ENCODE results near the gene SPINDOC. TPM values are rescaled to one million over a fixed set of nuclear protein-coding genes. Genes with fewer than 3 reads are reported as not detected.

The SPINDOC gene
- total RNA-seq, 1 donor from 2014 or later: 48.3 TPM

DNA sequence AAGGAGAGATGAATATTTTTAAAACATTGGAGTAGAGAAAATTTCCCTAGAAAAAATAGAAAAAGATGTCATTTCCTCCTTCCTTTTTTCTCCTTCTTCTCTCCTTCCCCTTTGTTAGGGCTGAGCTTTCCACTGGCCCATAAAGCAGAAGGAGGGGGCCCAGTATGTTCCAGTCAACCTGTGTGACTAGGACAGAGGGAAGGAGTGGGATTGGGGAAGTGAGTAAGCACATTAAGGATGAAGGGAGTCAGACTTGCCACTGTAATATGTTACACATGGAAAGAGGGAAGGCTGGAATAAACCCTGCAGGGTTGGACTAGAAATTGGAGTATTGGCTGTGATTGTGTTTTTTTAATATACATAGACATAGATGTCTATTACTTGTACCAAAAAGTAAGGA, 20.1 kb upstream of the SPINDOC start:
- Histone ChIP-seq H4K20me1 (ENCODE audit: insufficient read depth, low read length) (no peaks in the 10 kb centered on the region), H3K36me3 (ENCODE audit: insufficient read depth, low read length) (no peaks in the 10 kb centered on the region), H3K4me1 (ENCODE audit: insufficient read depth, low read length) (no peaks in the 10 kb centered on the region), H2AFZ (ENCODE audit: low read depth, low read length) (no peak overlapping the region), H3K27me3 (ENCODE audit: insufficient read depth, low read length) (no peaks in the 10 kb centered on the region), H3K4me3 (ENCODE audit: insufficient read depth, low read depth, low read length) (no peak overlapping the region), H3K79me2 (ENCODE audit: insufficient read depth, low read length) (no peaks in the 10 kb centered on the region), H3K27ac (ENCODE audit: low read depth, low read length) (no peak overlapping the region), H3K4me2 (ENCODE audit: low read length) (no peak overlapping the region), H3K9me3 (ENCODE audit: insufficient read depth, low read depth, low read length) (peaks cover 5% of the 10 kb centered on the region), H3K9ac (ENCODE audit: low read length) (no peak overlapping the region)
- TF ChIP-seq EZH2 (IDR thresholded peaks at IDR 0.05; ENCODE audit: insufficient read depth, low read length): no peak
- TF ChIP-seq CTCF (IDR thresholded peaks at IDR 0.05; ENCODE audit: insufficient read depth, low read depth, low read length): no peak
- FAIRE-seq: no peak
- Mint-ChIP-seq H3K9me3 (ENCODE audit: unreplicated experiment) (peaks cover 17% of the 10 kb centered on the region), H3K36me3 (ENCODE audit: low read depth, unreplicated experiment) (peaks cover 2% of the 10 kb centered on the region), H3K27me3 (ENCODE audit: low read depth, unreplicated experiment) (no peaks in the 10 kb centered on the region), H3K4me1 (ENCODE audit: low read depth, unreplicated experiment) (no peaks in the 10 kb centered on the region), H3K27ac (ENCODE audit: unreplicated experiment) (no peak overlapping the region), H3K4me3 (ENCODE audit: unreplicated experiment) (no peak overlapping the region)
- DNase-seq (ENCODE audit: low read depth): no peak

DNA sequence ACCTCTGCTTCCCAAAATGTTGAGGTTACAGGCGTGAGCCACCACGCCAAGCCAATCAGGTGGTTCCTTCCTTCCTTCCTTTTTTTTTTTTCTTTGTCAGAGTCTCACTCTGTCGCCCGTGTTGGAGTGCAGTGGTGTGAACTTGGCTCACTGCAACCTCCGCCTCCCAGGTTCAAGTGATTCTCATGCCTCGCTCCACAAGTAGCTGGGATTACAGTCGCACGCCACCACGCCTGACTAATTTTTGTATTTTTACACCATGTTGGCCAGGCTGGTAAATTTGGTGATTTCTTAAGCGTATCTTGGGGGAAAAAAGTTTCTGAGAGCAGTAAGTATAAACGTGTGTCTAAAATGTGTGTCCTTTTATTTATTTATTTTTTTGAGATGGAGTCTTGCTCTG, 18.2 kb upstream of the SPINDOC start:
- Histone ChIP-seq H2AFZ (ENCODE audit: low read depth, low read length) (no peak overlapping the region), H4K20me1 (ENCODE audit: insufficient read depth, low read length) (no peaks in the 10 kb centered on the region), H3K4me1 (ENCODE audit: insufficient read depth, low read length) (no peaks in the 10 kb centered on the region), H3K36me3 (ENCODE audit: insufficient read depth, low read length) (no peaks in the 10 kb centered on the region), H3K9ac (ENCODE audit: low read length) (no peak overlapping the region), H3K9me3 (ENCODE audit: insufficient read depth, low read depth, low read length) (peaks cover 5% of the 10 kb centered on the region), H3K27ac (ENCODE audit: low read depth, low read length) (no peak overlapping the region), H3K27me3 (ENCODE audit: insufficient read depth, low read length) (no peaks in the 10 kb centered on the region), H3K4me3 (ENCODE audit: insufficient read depth, low read depth, low read length) (no peak overlapping the region), H3K79me2 (ENCODE audit: insufficient read depth, low read length) (no peaks in the 10 kb centered on the region), H3K4me2 (ENCODE audit: low read length) (no peak overlapping the region)
- FAIRE-seq (no peak), DNase-seq (ENCODE audit: low read depth) (no peak)
- Mint-ChIP-seq H3K27me3 (ENCODE audit: low read depth, unreplicated experiment) (no peaks in the 10 kb centered on the region), H3K9me3 (ENCODE audit: unreplicated experiment) (peaks cover 19% of the 10 kb centered on the region), H3K27ac (ENCODE audit: unreplicated experiment) (no peak overlapping the region), H3K4me3 (ENCODE audit: unreplicated experiment) (no peak overlapping the region), H3K4me1 (ENCODE audit: low read depth, unreplicated experiment) (no peaks in the 10 kb centered on the region), H3K36me3 (ENCODE audit: low read depth, unreplicated experiment) (peaks cover 2% of the 10 kb centered on the region)
- TF ChIP-seq EZH2 (IDR thresholded peaks at IDR 0.05; ENCODE audit: insufficient read depth, low read length): no peak
- TF ChIP-seq CTCF (IDR thresholded peaks at IDR 0.05; ENCODE audit: insufficient read depth, low read depth, low read length): no peak

GRCh38 chr11:63800921-63801320, 12.3 kb upstream of the SPINDOC start:
- Mint-ChIP-seq H3K27ac (ENCODE audit: unreplicated experiment) (no peak overlapping the region), H3K4me3 (ENCODE audit: unreplicated experiment) (no peak overlapping the region), H3K9me3 (ENCODE audit: unreplicated experiment) (peaks cover 10% of the 10 kb centered on the region), H3K36me3 (ENCODE audit: low read depth, unreplicated experiment) (no peaks in the 10 kb centered on the region), H3K27me3 (ENCODE audit: low read depth, unreplicated experiment) (no peaks in the 10 kb centered on the region), H3K4me1 (ENCODE audit: low read depth, unreplicated experiment) (peaks cover 3% of the 10 kb centered on the region)
- H3K9ac ChIP-seq (ENCODE audit: low read length): no peak overlapping the region
- no peak overlapping the region for H3K4me3 ChIP-seq (ENCODE audit: insufficient read depth, low read depth, low read length)
- no peaks in the 10 kb centered on the region for H3K36me3 ChIP-seq (ENCODE audit: insufficient read depth, low read length)
- H3K27me3 ChIP-seq (ENCODE audit: insufficient read depth, low read length): no peaks in the 10 kb centered on the region
- no peaks in the 10 kb centered on the region for H3K79me2 ChIP-seq (ENCODE audit: insufficient read depth, low read length)
- H3K27ac ChIP-seq (ENCODE audit: low read depth, low read length): no peak overlapping the region
- no peaks in the 10 kb centered on the region for H3K4me1 ChIP-seq (ENCODE audit: insufficient read depth, low read length)
- no peaks in the 10 kb centered on the region for H3K9me3 ChIP-seq (ENCODE audit: insufficient read depth, low read depth, low read length)
- TF ChIP-seq CTCF (IDR thresholded peaks at IDR 0.05; ENCODE audit: insufficient read depth, low read depth, low read length): no peak
- H4K20me1 ChIP-seq (ENCODE audit: insufficient read depth, low read length): no peaks in the 10 kb centered on the region
- H3K4me2 ChIP-seq (ENCODE audit: low read length): no peak overlapping the region
- no peak overlapping the region for H2AFZ ChIP-seq (ENCODE audit: low read depth, low read length)
- DNase-seq (ENCODE audit: low read depth) (no peak), FAIRE-seq (no peak)
